Measurements from ENCODE around the gene DEFB124.

DEFB124 gene

DNA sequence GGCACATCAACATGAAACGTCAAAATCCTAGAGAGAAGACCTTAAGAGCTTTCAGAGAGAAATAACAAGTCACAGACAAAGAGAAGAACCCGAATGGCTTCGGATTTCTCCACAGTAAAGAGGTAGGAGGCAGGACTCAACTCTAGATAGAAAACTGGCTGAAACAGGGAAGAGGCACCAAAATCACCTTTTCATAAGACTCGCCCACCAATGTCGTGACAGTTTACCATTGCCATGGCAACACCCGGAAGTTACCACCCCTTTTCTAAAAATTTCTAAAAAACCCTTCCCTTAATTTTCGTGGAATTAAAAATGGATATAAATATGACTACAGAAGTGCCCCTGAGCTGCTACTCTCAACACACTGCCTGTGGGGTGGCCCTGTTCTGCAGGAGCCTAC, 56.6 kb downstream of the DEFB124 start:
- no peak for ATAC-seq

DNA sequence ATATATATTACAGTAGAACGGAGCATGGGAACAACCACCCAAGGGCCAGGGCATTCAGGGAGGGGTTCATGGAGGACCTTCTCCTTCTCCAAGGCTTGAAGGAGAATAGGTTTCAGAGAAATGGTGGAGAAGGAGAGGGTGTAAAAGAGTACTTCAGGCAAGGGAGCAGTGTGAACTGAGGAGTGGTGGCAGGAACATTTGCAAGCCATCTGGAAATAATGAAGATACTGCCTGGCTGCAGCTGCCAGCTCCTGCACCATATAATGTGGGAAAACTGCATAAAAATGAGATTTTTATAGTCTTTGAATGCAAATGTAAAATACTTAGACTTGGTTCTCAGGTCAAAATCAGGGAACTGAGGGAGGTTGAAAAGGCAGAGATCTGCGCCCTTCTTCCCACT, 59.3 kb downstream of the DEFB124 start:
- no peak for ATAC-seq

Data from activated CD4-positive, CD25-positive, alpha-beta regulatory T cell treated with anti-CD3 and anti-CD28 coated beads, Interleukin-2, amount 50 U/mL, for 24 hours (primary cell).